ENCODE measurements around the gene VGLL1. TPM values are rescaled to one million over a fixed set of nuclear protein-coding genes. Genes with fewer than 3 reads are reported as not detected.

VGLL1 gene
- total RNA-seq (7.5 TPM), polyA plus RNA-seq (6.6 TPM)

- H3K4me1 ChIP-seq (ENCODE audit: insufficient read depth), result no peaks in the 10 kb centered on the region
- H3K4me3 ChIP-seq (ENCODE audit: low read depth, low read length), result no peak within 1 kb of the TSS
- no peaks in the 10 kb centered on the region for H3K36me3 ChIP-seq (ENCODE audit: insufficient read depth)
- DNase-seq (ENCODE audit: extremely low spot score), result peak; percentile 26
- H3K27ac ChIP-seq (ENCODE audit: low read depth), result no peak within 1 kb of the TSS
- 85% methylated on average over 3 of the region's 3 CpGs for WGBS
These were observed at the start of gene VGLL1 for GRCh38 chrX:136531951-136532350. Gene VGLL1 (plus strand): TSS chrX:136532215. CDS start chrX:136536021, 3,806 bp downstream.

- DNase-seq (ENCODE audit: extremely low spot score), result no peak
- 69% methylated on average over 4 of the region's 4 CpGs for WGBS
- Histone ChIP-seq H3K36me3 (ENCODE audit: insufficient read depth) (no peaks in the 10 kb centered on the region), H3K27ac (ENCODE audit: low read depth) (no peak within 1 kb of the TSS), H3K4me1 (ENCODE audit: insufficient read depth) (no peaks in the 10 kb centered on the region), H3K4me3 (ENCODE audit: low read depth, low read length) (no peak within 1 kb of the TSS)
These were observed 44.4 kb upstream of the VGLL1 start, which contains the start of gene BRS3 for GRCh38 chrX:136487647-136488046. Gene BRS3 (plus strand): TSS chrX:136487947. CDS start chrX:136488115, 168 bp downstream.

GRCh38 chrX:136488706-136489105 lies 43.3 kb upstream of the VGLL1 start:
- DNase-seq (ENCODE audit: extremely low spot score), result no peak

GRCh38 chrX:136491832-136492231 lies 40.2 kb upstream of the VGLL1 start:
- H3K4me1 ChIP-seq (ENCODE audit: insufficient read depth), result no peaks in the 10 kb centered on the region
- H3K27ac ChIP-seq (ENCODE audit: low read depth), result no peak overlapping the region
- H3K36me3 ChIP-seq (ENCODE audit: insufficient read depth), result no peaks in the 10 kb centered on the region
- H3K4me3 ChIP-seq (ENCODE audit: low read depth, low read length), result no peak overlapping the region
- WGBS, result 64% methylated on average over 6 of the region's 6 CpGs
- DNase-seq (ENCODE audit: extremely low spot score), result no peak

More at GRCh38 chrX:136488706-136489105, 43.3 kb upstream of the VGLL1 start:
- Histone ChIP-seq H3K36me3 (ENCODE audit: insufficient read depth) (no peaks in the 10 kb centered on the region), H3K4me1 (ENCODE audit: insufficient read depth) (no peaks in the 10 kb centered on the region), H3K27ac (ENCODE audit: low read depth) (no peak overlapping the region), H3K4me3 (ENCODE audit: low read depth, low read length) (no peak overlapping the region)
- WGBS, result 64% methylated on average over 5 of the region's 5 CpGs

GRCh38 chrX:136493011-136493410 lies 39.0 kb upstream of the VGLL1 start:
- WGBS, result 27% methylated on average over 1 of the region's 1 CpG
- no peak overlapping the region for H3K27ac ChIP-seq (ENCODE audit: low read depth)
- DNase-seq (ENCODE audit: extremely low spot score), result no peak
- no peaks in the 10 kb centered on the region for H3K4me1 ChIP-seq (ENCODE audit: insufficient read depth)
- H3K4me3 ChIP-seq (ENCODE audit: low read depth, low read length), result no peak overlapping the region
- H3K36me3 ChIP-seq (ENCODE audit: insufficient read depth), result no peaks in the 10 kb centered on the region

- no peak for DNase-seq (ENCODE audit: extremely low spot score)
These were observed 37.0 kb upstream of the VGLL1 start for GRCh38 chrX:136495043-136495442.

GRCh38 chrX:136496186-136496763 lies 35.7 kb upstream of the VGLL1 start:
- peak overlapping the region; percentile 98 for H3K27ac ChIP-seq (ENCODE audit: low read depth)
- no peak for DNase-seq (ENCODE audit: extremely low spot score)
- no peaks in the 10 kb centered on the region for H3K36me3 ChIP-seq (ENCODE audit: insufficient read depth)
- H3K4me3 ChIP-seq (ENCODE audit: low read depth, low read length), result peak overlapping the region; percentile 72
- WGBS, result 2% methylated on average over 13 of the region's 13 CpGs
- H3K4me1 ChIP-seq (ENCODE audit: insufficient read depth), result no peaks in the 10 kb centered on the region

More at GRCh38 chrX:136495043-136495442, 37.0 kb upstream of the VGLL1 start:
- H3K36me3 ChIP-seq (ENCODE audit: insufficient read depth), result no peaks in the 10 kb centered on the region
- no peak overlapping the region for H3K27ac ChIP-seq (ENCODE audit: low read depth)
- no peaks in the 10 kb centered on the region for H3K4me1 ChIP-seq (ENCODE audit: insufficient read depth)
- WGBS, result 70% methylated on average over 4 of the region's 4 CpGs
- no peak overlapping the region for H3K4me3 ChIP-seq (ENCODE audit: low read depth, low read length)

- peak; percentile 78 for DNase-seq (ENCODE audit: extremely low spot score)
- Histone ChIP-seq H3K36me3 (ENCODE audit: insufficient read depth) (no peaks in the 10 kb centered on the region), H3K27ac (ENCODE audit: low read depth) (peak overlapping the region; percentile 98), H3K4me1 (ENCODE audit: insufficient read depth) (no peaks in the 10 kb centered on the region), H3K4me3 (ENCODE audit: low read depth, low read length) (peak overlapping the region; percentile 72)
- under 1% methylated on average over 82 of the region's 111 CpGs for WGBS
These were observed 35.1 kb upstream of the VGLL1 start for GRCh38 chrX:136496764-136497555.

- WGBS, result under 1% methylated on average over 35 of the region's 35 CpGs
- Histone ChIP-seq H3K4me1 (ENCODE audit: insufficient read depth) (no peaks in the 10 kb centered on the region), H3K4me3 (ENCODE audit: low read depth, low read length) (peak within 1 kb of the TSS; percentile 72), H3K36me3 (ENCODE audit: insufficient read depth) (no peaks in the 10 kb centered on the region), H3K27ac (ENCODE audit: low read depth) (peak within 1 kb of the TSS; percentile 98)
- no peak for DNase-seq (ENCODE audit: extremely low spot score)
These were observed 34.4 kb upstream of the VGLL1 start, which contains the start of gene HTATSF1 for GRCh38 chrX:136497556-136498052. Gene HTATSF1 (plus strand): TSS chrX:136497592. CDS start chrX:136497685, 93 bp downstream.

GRCh38 chrX:136519069-136519468 lies 12.9 kb upstream of the VGLL1 start:
- no peak overlapping the region for H3K4me3 ChIP-seq (ENCODE audit: low read depth, low read length)
- H3K4me1 ChIP-seq (ENCODE audit: insufficient read depth), result no peaks in the 10 kb centered on the region
- H3K27ac ChIP-seq (ENCODE audit: low read depth), result no peak overlapping the region
- no peaks in the 10 kb centered on the region for H3K36me3 ChIP-seq (ENCODE audit: insufficient read depth)
- WGBS, result 83% methylated on average over 5 of the region's 5 CpGs
- no peak for DNase-seq (ENCODE audit: extremely low spot score)

GRCh38 chrX:136523770-136524169 lies 8.2 kb upstream of the VGLL1 start:
- H3K4me3 ChIP-seq (ENCODE audit: low read depth, low read length), result no peak overlapping the region
- no peak for DNase-seq (ENCODE audit: extremely low spot score)
- H3K27ac ChIP-seq (ENCODE audit: low read depth), result no peak overlapping the region
- no peaks in the 10 kb centered on the region for H3K4me1 ChIP-seq (ENCODE audit: insufficient read depth)
- no peaks in the 10 kb centered on the region for H3K36me3 ChIP-seq (ENCODE audit: insufficient read depth)

GRCh38 chrX:136525738-136526606 lies 6.0 kb upstream of the VGLL1 start:
- Histone ChIP-seq H3K27ac (ENCODE audit: low read depth) (peak overlapping the region; percentile 2), H3K4me3 (ENCODE audit: low read depth, low read length) (no peak overlapping the region), H3K4me1 (ENCODE audit: insufficient read depth) (no peaks in the 10 kb centered on the region), H3K36me3 (ENCODE audit: insufficient read depth) (no peaks in the 10 kb centered on the region)
- peak; percentile 50 for DNase-seq (ENCODE audit: extremely low spot score)
- WGBS, result 20% methylated on average over 2 of the region's 2 CpGs

GRCh38 chrX:136528645-136529315 lies 3.2 kb upstream of the VGLL1 start:
- Histone ChIP-seq H3K36me3 (ENCODE audit: insufficient read depth) (no peaks in the 10 kb centered on the region), H3K4me3 (ENCODE audit: low read depth, low read length) (no peak overlapping the region), H3K4me1 (ENCODE audit: insufficient read depth) (no peaks in the 10 kb centered on the region), H3K27ac (ENCODE audit: low read depth) (no peak overlapping the region)
- DNase-seq (ENCODE audit: extremely low spot score), result no peak
- WGBS, result 75% methylated on average over 8 of the region's 8 CpGs

All from urinary bladder (tissue), 4 donors.